GM19468 (cell line): ENCODE measurements around the gene FLII.
A peak's percentile ranks its signal among the peaks of the same experiment; 100 is the strongest.
"Not testable (repeated sequence)": the region's sequence is repeated elsewhere in the genome, so short reads cannot be mapped to it uniquely, and the experiment has no call there.

Experiments
- ATAC-seq: cut with Tn5 transposase; IDR thresholded peaks from one replicate; pipeline ENCODE4 v1.9.1; 2021; ENCODE audit warnings: mild to moderate bottlenecking, moderate library complexity, moderate number of reproducible peaks; ENCODE audit not compliant: unreplicated experiment; ENCODE audit errors: extremely low read depth

Gene FLII

GRCh38 chr17:18225121-18225641, 33.4 kb downstream of the FLII start, which contains the start of gene LLGL1:
LLGL1 (plus strand) TSS chr17:18225635; CDS start chr17:18225683, 48 bp downstream.
- ATAC-seq: peak; percentile 71

- no peak for ATAC-seq
These were observed 34.0 kb downstream of the FLII start for GRCh38 chr17:18224387-18225120.

- ATAC-seq: no peak
These were observed 34.5 kb downstream of the FLII start for GRCh38 chr17:18224053-18224386.

- no peak for ATAC-seq
These were observed 39.7 kb downstream of the FLII start for GRCh38 chr17:18218756-18219415.

GRCh38 chr17:18217412-18218015, 41.0 kb downstream of the FLII start:
- no peak for ATAC-seq

GRCh38 chr17:18216906-18217305, 41.6 kb downstream of the FLII start:
- ATAC-seq: not testable (repeated sequence)

GRCh38 chr17:18213666-18214270, 44.8 kb downstream of the FLII start:
- ATAC-seq: no peak

- ATAC-seq: no peak
These were observed 50.4 kb downstream of the FLII start for GRCh38 chr17:18208092-18208491.

- no peak for ATAC-seq
These were observed 51.6 kb downstream of the FLII start for GRCh38 chr17:18206962-18207361.

- no peak for ATAC-seq
These were observed 52.7 kb downstream of the FLII start for GRCh38 chr17:18205861-18206260.

- ATAC-seq: no peak
These were observed 55.2 kb downstream of the FLII start for GRCh38 chr17:18203308-18203707.

GRCh38 chr17:18201108-18201507, 57.4 kb downstream of the FLII start:
- no peak for ATAC-seq

- no peak for ATAC-seq
These were observed 60.0 kb downstream of the FLII start for GRCh38 chr17:18198530-18198929.

- ATAC-seq: no peak
These were observed 60.9 kb downstream of the FLII start for GRCh38 chr17:18197535-18198194.

GRCh38 chr17:18195246-18195645, 63.3 kb downstream of the FLII start:
- no peak for ATAC-seq
